Mesendoderm (in vitro differentiated cells): Measurements from ENCODE around the gene HLCS.
A peak's percentile ranks its signal among the peaks of the same experiment; 100 is the strongest.

Experiments used
- DNase-seq: peaks from one replicate; pipeline ENCODE4 v3.0.0; 2013
- H2AK5ac ChIP-seq: 2 replicates; pipeline ENCODE4 v1.6.1; 2013; ENCODE audit warnings: low read length, inconsistent platforms
- H2BK120ac ChIP-seq: 2 replicates; pipeline ENCODE4 v1.6.1; 2013; ENCODE audit warnings: low read depth, mild to moderate bottlenecking, low read length, moderate library complexity, mixed read lengths
- H2BK15ac ChIP-seq: replicated peaks from 2 replicates; pipeline ENCODE4 v1.6.1; 2013; ENCODE audit warnings: low read depth, mild to moderate bottlenecking, moderate library complexity
- H2BK5ac ChIP-seq: 2 replicates; pipeline ENCODE4 v1.6.1; 2013; ENCODE audit warnings: low read length, inconsistent platforms
- H3K18ac ChIP-seq: 2 replicates; pipeline ENCODE4 v1.6.1; 2013; ENCODE audit warnings: mild to moderate bottlenecking, low read length, mixed read lengths
- H3K23ac ChIP-seq: one replicate; pipeline ENCODE4 v1.6.1; 2013; ENCODE audit warnings: low read length
- H3K27ac ChIP-seq: 2 replicates; pipeline ENCODE4 v1.5.1; 2013; ENCODE audit warnings: low read depth, mild to moderate bottlenecking, inconsistent platforms, low read length, moderate library complexity
- H3K27me3 ChIP-seq: 2 replicates; pipeline ENCODE4 v1.6.1; 2013; ENCODE audit warnings: low read length, control low read depth, mild to moderate bottlenecking, inconsistent platforms; ENCODE audit not compliant: insufficient read depth, poor library complexity
- H3K36me3 ChIP-seq: 2 replicates; pipeline ENCODE4 v1.6.1; 2013; ENCODE audit warnings: low read length, inconsistent platforms; ENCODE audit not compliant: control insufficient read depth, insufficient read depth
- H3K4ac ChIP-seq: one replicate; pipeline ENCODE4 v1.6.1; 2013; ENCODE audit warnings: low read depth, mild to moderate bottlenecking, low read length, moderate library complexity
- H3K4me1 ChIP-seq: 2 replicates; pipeline ENCODE4 v1.6.1; 2013; ENCODE audit warnings: low read depth, low read length, inconsistent platforms; ENCODE audit not compliant: control insufficient read depth
- H3K4me2 ChIP-seq: 2 replicates; pipeline ENCODE4 v1.6.1; 2013; ENCODE audit warnings: low read length
- H3K4me3 ChIP-seq: 2 replicates; pipeline ENCODE4 v1.5.1; 2013; ENCODE audit warnings: mild to moderate bottlenecking, low read length
- H3K56ac ChIP-seq: one replicate; pipeline ENCODE4 v1.6.1; 2013; ENCODE audit warnings: low read length
- H3K79me1 ChIP-seq: 2 replicates; pipeline ENCODE4 v1.6.1; 2013; ENCODE audit warnings: low read length, inconsistent platforms
- H3K79me2 ChIP-seq: 2 replicates; pipeline ENCODE4 v1.6.1; 2013; ENCODE audit warnings: mild to moderate bottlenecking, low read length; ENCODE audit not compliant: control insufficient read depth, insufficient read depth
- H3K9ac ChIP-seq: 2 replicates; pipeline ENCODE4 v1.6.1; 2013; ENCODE audit warnings: low read length, inconsistent platforms
- H4K5ac ChIP-seq: one replicate; pipeline ENCODE4 v1.6.1; 2013; ENCODE audit warnings: low read length
- H4K8ac ChIP-seq: one replicate; pipeline ENCODE4 v1.6.1; 2013; ENCODE audit warnings: low read depth, mild to moderate bottlenecking, control low read depth, low read length, moderate library complexity
- WGBS: extraction: QIAGEN DNeasy Blood & Tissue Kit; methylation state at CpG from one replicate; pipeline ENCODE4 v1.1.7; 2013; ENCODE audit warnings: low lambda C conversion rate, missing lambda C conversion rate; ENCODE audit not compliant: insufficient coverage; ENCODE audit errors: extremely low coverage; 5-methylcytosine and 5-hydroxymethylcytosine counted together

HLCS gene

GRCh38 chr21:36861595-36862323 lies 104.7 kb downstream of the HLCS start:
- H3K79me2 ChIP-seq = no peaks in the 10 kb centered on the region
- no peak overlapping the region for H3K18ac ChIP-seq
- H3K27me3 ChIP-seq = no peaks in the 10 kb centered on the region
- no peak overlapping the region for H2AK5ac ChIP-seq
- H3K56ac ChIP-seq = no peak overlapping the region
- no peak overlapping the region for H4K8ac ChIP-seq
- no peak overlapping the region for H3K9ac ChIP-seq
- 100% methylated on average over 1 of the region's 4 CpGs for WGBS
- H3K4me3 ChIP-seq = no peak overlapping the region
- peaks cover 2% of the 10 kb centered on the region for H3K4me1 ChIP-seq
- no peak overlapping the region for H2BK15ac ChIP-seq
- no peak overlapping the region for H4K5ac ChIP-seq
- H3K4me2 ChIP-seq = no peak overlapping the region
- H3K36me3 ChIP-seq = no peaks in the 10 kb centered on the region
- no peak overlapping the region for H3K4ac ChIP-seq
- H3K27ac ChIP-seq = no peak overlapping the region
- H3K23ac ChIP-seq = no peak overlapping the region
- no peak overlapping the region for H2BK5ac ChIP-seq
- DNase-seq = no peak
- no peaks in the 10 kb centered on the region for H3K79me1 ChIP-seq
- no peak overlapping the region for H2BK120ac ChIP-seq

GRCh38 chr21:36860736-36861594 lies 105.5 kb downstream of the HLCS start:
- Histone ChIP-seq H2BK15ac (no peak overlapping the region), H2BK120ac (no peak overlapping the region), H3K79me2 (no peaks in the 10 kb centered on the region), H3K4me3 (no peak overlapping the region), H3K9ac (no peak overlapping the region), H3K79me1 (no peaks in the 10 kb centered on the region), H3K4me2 (no peak overlapping the region), H3K56ac (no peak overlapping the region), H3K27ac (peak overlapping the region; percentile 17), H4K5ac (no peak overlapping the region), H4K8ac (no peak overlapping the region), H3K36me3 (no peaks in the 10 kb centered on the region), H2AK5ac (no peak overlapping the region), H3K23ac (no peak overlapping the region), H3K27me3 (no peaks in the 10 kb centered on the region), H3K4me1 (peaks cover 2% of the 10 kb centered on the region), H3K4ac (no peak overlapping the region), H2BK5ac (no peak overlapping the region), H3K18ac (no peak overlapping the region)
- DNase-seq = peak; percentile 67
- no CpG with 5 or more reads among the region's 8 CpGs for WGBS

GRCh38 chr21:36859744-36860501 lies 106.5 kb downstream of the HLCS start:
- DNase-seq = peak; percentile 86
- H3K4me1 ChIP-seq = peaks cover 2% of the 10 kb centered on the region
- no peak overlapping the region for H3K56ac ChIP-seq
- H2BK5ac ChIP-seq = no peak overlapping the region
- H3K27me3 ChIP-seq = no peaks in the 10 kb centered on the region
- no peak overlapping the region for H2BK120ac ChIP-seq
- no peaks in the 10 kb centered on the region for H3K36me3 ChIP-seq
- H2BK15ac ChIP-seq = no peak overlapping the region
- H4K5ac ChIP-seq = no peak overlapping the region
- H4K8ac ChIP-seq = no peak overlapping the region
- H3K79me2 ChIP-seq = no peaks in the 10 kb centered on the region
- no peak overlapping the region for H3K23ac ChIP-seq
- H2AK5ac ChIP-seq = no peak overlapping the region
- H3K4me3 ChIP-seq = no peak overlapping the region
- no peak overlapping the region for H3K27ac ChIP-seq
- WGBS = no CpG with 5 or more reads among the region's 8 CpGs
- no peak overlapping the region for H3K18ac ChIP-seq
- H3K9ac ChIP-seq = no peak overlapping the region
- H3K4me2 ChIP-seq = no peak overlapping the region
- H3K79me1 ChIP-seq = no peaks in the 10 kb centered on the region
- no peak overlapping the region for H3K4ac ChIP-seq

GRCh38 chr21:36858320-36858957 lies 108.0 kb downstream of the HLCS start:
- H3K4me1 ChIP-seq = peaks cover 2% of the 10 kb centered on the region
- H4K5ac ChIP-seq = no peak overlapping the region
- no peak overlapping the region for H3K18ac ChIP-seq
- H2BK15ac ChIP-seq = no peak overlapping the region
- no peaks in the 10 kb centered on the region for H3K27me3 ChIP-seq
- H4K8ac ChIP-seq = no peak overlapping the region
- H2BK120ac ChIP-seq = no peak overlapping the region
- DNase-seq = no peak
- H3K23ac ChIP-seq = no peak overlapping the region
- no peak overlapping the region for H3K9ac ChIP-seq
- H2AK5ac ChIP-seq = no peak overlapping the region
- H3K56ac ChIP-seq = no peak overlapping the region
- H2BK5ac ChIP-seq = no peak overlapping the region
- no peaks in the 10 kb centered on the region for H3K36me3 ChIP-seq
- no peak overlapping the region for H3K4me2 ChIP-seq
- WGBS = no CpG with 5 or more reads among the region's 7 CpGs
- H3K27ac ChIP-seq = no peak overlapping the region
- no peaks in the 10 kb centered on the region for H3K79me2 ChIP-seq
- H3K79me1 ChIP-seq = no peaks in the 10 kb centered on the region
- no peak overlapping the region for H3K4ac ChIP-seq
- H3K4me3 ChIP-seq = no peak overlapping the region

GRCh38 chr21:36856643-36857042 lies 109.8 kb downstream of the HLCS start:
- Histone ChIP-seq H3K56ac (no peak overlapping the region), H3K4me1 (peaks cover 2% of the 10 kb centered on the region), H4K8ac (no peak overlapping the region), H3K79me2 (no peaks in the 10 kb centered on the region), H3K4me3 (no peak overlapping the region), H3K36me3 (no peaks in the 10 kb centered on the region), H2BK5ac (no peak overlapping the region), H3K18ac (no peak overlapping the region), H3K27me3 (no peaks in the 10 kb centered on the region), H2BK15ac (no peak overlapping the region), H3K79me1 (no peaks in the 10 kb centered on the region), H2AK5ac (no peak overlapping the region), H3K4ac (no peak overlapping the region), H3K4me2 (no peak overlapping the region), H3K23ac (no peak overlapping the region), H4K5ac (no peak overlapping the region), H3K9ac (no peak overlapping the region), H2BK120ac (no peak overlapping the region), H3K27ac (no peak overlapping the region)
- no CpG with 5 or more reads among the region's 3 CpGs for WGBS
- DNase-seq = no peak
